HepG2 (cell line): Measurements from ENCODE around the gene DHX16. TPM values are rescaled to one million over a fixed set of nuclear protein-coding genes. Genes with fewer than 3 reads are reported as not detected.

ENCODE experiments used
- SMAD9 ChIP-seq: sonication (generic); formaldehyde crosslinking; IDR thresholded peaks from 2 replicates; pipeline ENCODE4 v1.5.1; 2020; ENCODE audit warnings: mild to moderate bottlenecking, missing genetic modification reagents
- ZNF180 ChIP-seq: sonication (generic); formaldehyde crosslinking; IDR thresholded peaks from 2 replicates; pipeline ENCODE4 v1.4.0; 2020; ENCODE audit warnings: low read depth, missing genetic modification reagents, borderline replicate concordance
- polyA plus RNA-seq, 8 experiments: library from polyadenylated mRNA; depleted of rRNA in 3 of 8; stranded (reverse) in 7 of 8; unstranded in 1 of 8; fragments of >200 nt; fragmentation: Illumina TruSeq in 4 of 8; extraction: Trizol in 4 of 8; gene quantifications; 2 replicates each; pipeline versions ENCODE4 v1.2.1 to v1.2.3, GENCODE V29; 2011 to 2016; ENCODE audit warnings: low read depth in 4 of 8, missing spikeins in 1 of 8, mixed read lengths in 1 of 8; ENCODE audit not compliant: insufficient read depth in 1 of 8
- total RNA-seq, 5 experiments: library from RNA; depleted of rRNA; stranded (reverse); fragments of >200 nt; fragmentation: Illumina TruSeq; extraction: Trizol; gene quantifications; 2 replicates each; pipeline ENCODE4 v1.2.3, GENCODE V29; 2016; ENCODE audit warnings: low read depth in 1 of 5
- TF ChIP-seq, protein P1 (sequence below): sonication (generic); formaldehyde crosslinking; IDR thresholded peaks from 2 replicates; pipeline ENCODE4 v1.5.0; 2020; ENCODE audit warnings: mild to moderate bottlenecking, missing genetic modification reagents, borderline replicate concordance
- TF ChIP-seq, protein P2 (sequence below): sonication (generic); formaldehyde crosslinking; IDR thresholded peaks from 2 replicates; pipeline ENCODE4 v1.5.0; 2020; ENCODE audit warnings: missing genetic modification reagents
- TF ChIP-seq, protein P3 (sequence below): sonication (generic); formaldehyde crosslinking; IDR thresholded peaks from 2 replicates; pipeline ENCODE4 v1.4.0; 2020; ENCODE audit warnings: low read depth, missing genetic modification reagents
- TF ChIP-seq, protein P4 (sequence below): IDR thresholded peaks from 2 replicates; pipeline ENCODE4 v1.6.1; 2018; ENCODE audit warnings: missing genetic modification reagents

Gene DHX16
- total and polyA plus RNA-seq, 2 of the 13 experiments (the other 11 are each of a cell fraction or from before 2014, with no cell fraction given): 57.0 to 58.5 TPM

DNA sequence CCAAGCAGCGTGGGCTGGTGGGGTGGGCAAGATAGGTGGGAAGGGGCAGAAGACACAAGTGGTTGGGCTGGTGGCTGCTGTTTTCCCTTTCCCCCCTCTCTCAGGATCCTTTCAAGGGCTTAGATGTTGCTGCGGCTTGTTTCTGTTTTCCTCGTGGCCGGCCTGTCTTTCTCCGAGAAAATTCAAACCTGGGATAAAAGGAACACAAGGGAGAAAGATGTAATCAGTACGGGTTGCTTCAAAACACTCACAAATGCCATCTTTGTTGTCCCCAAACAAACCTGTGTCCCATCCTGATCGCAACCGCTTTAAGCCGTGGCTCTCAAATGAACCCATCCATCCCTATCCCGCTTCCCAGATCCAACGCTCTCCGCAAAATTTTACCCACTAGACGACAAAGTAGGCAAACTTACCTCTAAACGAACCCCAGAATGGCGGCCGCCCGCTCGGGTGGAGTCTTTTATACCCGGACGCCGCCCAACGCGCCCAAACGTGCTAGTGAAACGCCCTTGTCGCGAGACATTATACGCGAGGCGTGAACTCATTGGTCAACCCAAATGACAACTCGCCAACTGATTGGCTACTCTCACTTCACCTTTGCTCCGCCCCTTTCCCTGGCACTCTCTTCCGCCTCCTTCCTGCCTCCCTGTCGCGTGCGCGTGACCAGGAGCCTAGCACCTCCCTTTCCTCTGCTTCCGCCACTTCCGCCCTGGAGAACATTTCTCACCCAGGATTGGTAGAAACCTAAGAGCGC, 55.8 kb downstream of the DHX16 start, which contains the start of gene PPP1R10 (continued):
- TF ChIP-seq, protein P1, sequence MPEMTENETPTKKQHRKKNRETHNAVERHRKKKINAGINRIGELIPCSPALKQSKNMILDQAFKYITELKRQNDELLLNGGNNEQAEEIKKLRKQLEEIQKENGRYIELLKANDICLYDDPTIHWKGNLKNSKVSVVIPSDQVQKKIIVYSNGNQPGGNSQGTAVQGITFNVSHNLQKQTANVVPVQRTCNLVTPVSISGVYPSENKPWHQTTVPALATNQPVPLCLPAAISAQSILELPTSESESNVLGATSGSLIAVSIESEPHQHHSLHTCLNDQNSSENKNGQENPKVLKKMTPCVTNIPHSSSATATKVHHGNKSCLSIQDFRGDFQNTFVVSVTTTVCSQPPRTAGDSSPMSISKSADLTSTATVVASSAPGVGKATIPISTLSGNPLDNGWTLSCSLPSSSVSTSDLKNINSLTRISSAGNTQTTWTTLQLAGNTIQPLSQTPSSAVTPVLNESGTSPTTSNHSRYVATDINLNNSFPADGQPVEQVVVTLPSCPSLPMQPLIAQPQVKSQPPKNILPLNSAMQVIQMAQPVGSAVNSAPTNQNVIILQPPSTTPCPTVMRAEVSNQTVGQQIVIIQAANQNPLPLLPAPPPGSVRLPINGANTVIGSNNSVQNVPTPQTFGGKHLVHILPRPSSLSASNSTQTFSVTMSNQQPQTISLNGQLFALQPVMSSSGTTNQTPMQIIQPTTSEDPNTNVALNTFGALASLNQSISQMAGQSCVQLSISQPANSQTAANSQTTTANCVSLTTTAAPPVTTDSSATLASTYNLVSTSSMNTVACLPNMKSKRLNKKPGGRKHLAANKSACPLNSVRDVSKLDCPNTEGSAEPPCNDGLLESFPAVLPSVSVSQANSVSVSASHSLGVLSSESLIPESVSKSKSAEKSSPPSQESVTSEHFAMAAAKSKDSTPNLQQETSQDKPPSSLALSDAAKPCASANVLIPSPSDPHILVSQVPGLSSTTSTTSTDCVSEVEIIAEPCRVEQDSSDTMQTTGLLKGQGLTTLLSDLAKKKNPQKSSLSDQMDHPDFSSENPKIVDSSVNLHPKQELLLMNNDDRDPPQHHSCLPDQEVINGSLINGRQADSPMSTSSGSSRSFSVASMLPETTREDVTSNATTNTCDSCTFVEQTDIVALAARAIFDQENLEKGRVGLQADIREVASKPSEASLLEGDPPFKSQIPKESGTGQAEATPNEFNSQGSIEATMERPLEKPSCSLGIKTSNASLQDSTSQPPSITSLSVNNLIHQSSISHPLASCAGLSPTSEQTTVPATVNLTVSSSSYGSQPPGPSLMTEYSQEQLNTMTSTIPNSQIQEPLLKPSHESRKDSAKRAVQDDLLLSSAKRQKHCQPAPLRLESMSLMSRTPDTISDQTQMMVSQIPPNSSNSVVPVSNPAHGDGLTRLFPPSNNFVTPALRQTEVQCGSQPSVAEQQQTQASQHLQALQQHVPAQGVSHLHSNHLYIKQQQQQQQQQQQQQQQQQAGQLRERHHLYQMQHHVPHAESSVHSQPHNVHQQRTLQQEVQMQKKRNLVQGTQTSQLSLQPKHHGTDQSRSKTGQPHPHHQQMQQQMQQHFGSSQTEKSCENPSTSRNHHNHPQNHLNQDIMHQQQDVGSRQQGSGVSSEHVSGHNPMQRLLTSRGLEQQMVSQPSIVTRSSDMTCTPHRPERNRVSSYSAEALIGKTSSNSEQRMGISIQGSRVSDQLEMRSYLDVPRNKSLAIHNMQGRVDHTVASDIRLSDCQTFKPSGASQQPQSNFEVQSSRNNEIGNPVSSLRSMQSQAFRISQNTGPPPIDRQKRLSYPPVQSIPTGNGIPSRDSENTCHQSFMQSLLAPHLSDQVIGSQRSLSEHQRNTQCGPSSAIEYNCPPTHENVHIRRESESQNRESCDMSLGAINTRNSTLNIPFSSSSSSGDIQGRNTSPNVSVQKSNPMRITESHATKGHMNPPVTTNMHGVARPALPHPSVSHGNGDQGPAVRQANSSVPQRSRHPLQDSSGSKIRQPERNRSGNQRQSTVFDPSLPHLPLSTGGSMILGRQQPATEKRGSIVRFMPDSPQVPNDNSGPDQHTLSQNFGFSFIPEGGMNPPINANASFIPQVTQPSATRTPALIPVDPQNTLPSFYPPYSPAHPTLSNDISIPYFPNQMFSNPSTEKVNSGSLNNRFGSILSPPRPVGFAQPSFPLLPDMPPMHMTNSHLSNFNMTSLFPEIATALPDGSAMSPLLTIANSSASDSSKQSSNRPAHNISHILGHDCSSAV: no peak
- TF ChIP-seq, protein P2, sequence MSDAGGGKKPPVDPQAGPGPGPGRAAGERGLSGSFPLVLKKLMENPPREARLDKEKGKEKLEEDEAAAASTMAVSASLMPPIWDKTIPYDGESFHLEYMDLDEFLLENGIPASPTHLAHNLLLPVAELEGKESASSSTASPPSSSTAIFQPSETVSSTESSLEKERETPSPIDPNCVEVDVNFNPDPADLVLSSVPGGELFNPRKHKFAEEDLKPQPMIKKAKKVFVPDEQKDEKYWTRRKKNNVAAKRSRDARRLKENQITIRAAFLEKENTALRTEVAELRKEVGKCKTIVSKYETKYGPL (CRISPR knock-in tag): peak; percentile 80
- TF ChIP-seq ZNF180 (CRISPR knock-in tag) (peak; percentile 89; the same call in 1 of the 2 replicates), SMAD9 (CRISPR knock-in tag) (peak; percentile 77; the same call in 1 of the 2 replicates)
- TF ChIP-seq, protein P3, sequence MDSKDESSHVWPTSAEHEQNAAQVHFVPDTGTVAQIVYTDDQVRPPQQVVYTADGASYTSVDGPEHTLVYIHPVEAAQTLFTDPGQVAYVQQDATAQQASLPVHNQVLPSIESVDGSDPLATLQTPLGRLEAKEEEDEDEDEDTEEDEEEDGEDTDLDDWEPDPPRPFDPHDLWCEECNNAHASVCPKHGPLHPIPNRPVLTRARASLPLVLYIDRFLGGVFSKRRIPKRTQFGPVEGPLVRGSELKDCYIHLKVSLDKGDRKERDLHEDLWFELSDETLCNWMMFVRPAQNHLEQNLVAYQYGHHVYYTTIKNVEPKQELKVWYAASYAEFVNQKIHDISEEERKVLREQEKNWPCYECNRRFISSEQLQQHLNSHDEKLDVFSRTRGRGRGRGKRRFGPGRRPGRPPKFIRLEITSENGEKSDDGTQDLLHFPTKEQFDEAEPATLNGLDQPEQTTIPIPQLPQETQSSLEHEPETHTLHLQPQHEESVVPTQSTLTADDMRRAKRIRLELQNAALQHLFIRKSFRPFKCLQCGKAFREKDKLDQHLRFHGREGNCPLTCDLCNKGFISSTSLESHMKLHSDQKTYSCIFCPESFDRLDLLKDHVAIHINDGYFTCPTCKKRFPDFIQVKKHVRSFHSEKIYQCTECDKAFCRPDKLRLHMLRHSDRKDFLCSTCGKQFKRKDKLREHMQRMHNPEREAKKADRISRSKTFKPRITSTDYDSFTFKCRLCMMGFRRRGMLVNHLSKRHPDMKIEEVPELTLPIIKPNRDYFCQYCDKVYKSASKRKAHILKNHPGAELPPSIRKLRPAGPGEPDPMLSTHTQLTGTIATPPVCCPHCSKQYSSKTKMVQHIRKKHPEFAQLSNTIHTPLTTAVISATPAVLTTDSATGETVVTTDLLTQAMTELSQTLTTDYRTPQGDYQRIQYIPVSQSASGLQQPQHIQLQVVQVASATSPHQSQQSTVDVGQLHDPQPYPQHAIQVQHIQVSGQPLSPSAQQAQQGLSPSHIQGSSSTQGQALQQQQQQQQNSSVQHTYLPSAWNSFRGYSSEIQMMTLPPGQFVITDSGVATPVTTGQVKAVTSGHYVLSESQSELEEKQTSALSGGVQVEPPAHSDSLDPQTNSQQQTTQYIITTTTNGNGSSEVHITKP (CRISPR knock-in tag): no peak; the same call in none of the 2 replicates
- TF ChIP-seq, protein P4, sequence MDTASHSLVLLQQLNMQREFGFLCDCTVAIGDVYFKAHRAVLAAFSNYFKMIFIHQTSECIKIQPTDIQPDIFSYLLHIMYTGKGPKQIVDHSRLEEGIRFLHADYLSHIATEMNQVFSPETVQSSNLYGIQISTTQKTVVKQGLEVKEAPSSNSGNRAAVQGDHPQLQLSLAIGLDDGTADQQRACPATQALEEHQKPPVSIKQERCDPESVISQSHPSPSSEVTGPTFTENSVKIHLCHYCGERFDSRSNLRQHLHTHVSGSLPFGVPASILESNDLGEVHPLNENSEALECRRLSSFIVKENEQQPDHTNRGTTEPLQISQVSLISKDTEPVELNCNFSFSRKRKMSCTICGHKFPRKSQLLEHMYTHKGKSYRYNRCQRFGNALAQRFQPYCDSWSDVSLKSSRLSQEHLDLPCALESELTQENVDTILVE (CRISPR knock-in tag): peak; percentile 93
